HepG2 (cell line): ENCODE results near the gene FXR2. TPM values are rescaled to one million over a fixed set of nuclear protein-coding genes. Genes with fewer than 3 reads are reported as not detected.

Experiments used
- AGO1 ChIP-seq: fragments of 200-400 bp; formaldehyde crosslinking; IDR thresholded peaks from 2 replicates; pipeline ENCODE4 v1.6.1; 2017; ENCODE audit warnings: mild to moderate bottlenecking, low read depth, low read length, moderate library complexity; ENCODE audit not compliant: poor library complexity, severe bottlenecking
- ARID4A ChIP-seq: sonication (generic); formaldehyde crosslinking; IDR thresholded peaks from 2 replicates; pipeline ENCODE4 v1.5.0; 2020; ENCODE audit warnings: mild to moderate bottlenecking, missing genetic modification reagents, borderline replicate concordance
- ARID5B ChIP-seq: IDR thresholded peaks from 2 replicates; pipeline ENCODE4 v1.4.0; 2020; ENCODE audit warnings: mild to moderate bottlenecking, missing genetic modification reagents
- DRAP1 ChIP-seq: IDR thresholded peaks from 2 replicates; pipeline ENCODE4 v1.6.1; 2016; ENCODE audit warnings: missing genetic modification reagents, missing compliant biosample characterization
- EHMT2 ChIP-seq: fragments of 200-600 bp; sonication (generic); IDR thresholded peaks from 2 replicates; pipeline ENCODE4 v1.7.0; 2017; ENCODE audit warnings: antibody characterized with exemption, low read depth, low read length, borderline replicate concordance
- FOXA1 ChIP-seq, 2 experiments: fragments of 450-650 bp in 1 of 2; sonication (generic) in 1 of 2; formaldehyde crosslinking in 1 of 2; IDR thresholded peaks; 2 replicates each; pipeline versions ENCODE4 v1.4.0 to v1.6.1; 2016 to 2020; ENCODE audit warnings: missing genetic modification reagents in 1 of 2
- HDAC2 ChIP-seq: sonication (generic); formaldehyde crosslinking; IDR thresholded peaks from 2 replicates; pipeline ENCODE4 v1.4.0; 2020; ENCODE audit warnings: missing genetic modification reagents
- HMG20B ChIP-seq: conservative IDR thresholded peaks from 2 replicates; pipeline ENCODE4 v1.6.1; 2016; ENCODE audit warnings: missing genetic modification reagents, missing compliant biosample characterization
- MAZ ChIP-seq, 2 experiments: sonication (generic) in 1 of 2; formaldehyde crosslinking in 1 of 2; IDR thresholded peaks; 2 replicates each; pipeline versions ENCODE4 v1.5.0 to v1.6.1; 2012 to 2020; ENCODE audit warnings: low read depth in 2 of 2, mild to moderate bottlenecking in 2 of 2, borderline replicate concordance in 1 of 2, improper control_type of control experiment in 1 of 2, low read length in 1 of 2, missing genetic modification reagents in 1 of 2, moderate library complexity in 1 of 2
- MEF2D ChIP-seq: sonication (generic); formaldehyde crosslinking; IDR thresholded peaks from 2 replicates; pipeline ENCODE4 v1.5.1; 2020; ENCODE audit warnings: mild to moderate bottlenecking, missing genetic modification reagents
- NAIF1 ChIP-seq: sonication (generic); formaldehyde crosslinking; IDR thresholded peaks from 2 replicates; pipeline ENCODE4 v1.5.0; 2020; ENCODE audit warnings: mild to moderate bottlenecking, missing genetic modification reagents, borderline replicate concordance
- NCOA5 ChIP-seq: sonication (generic); formaldehyde crosslinking; IDR thresholded peaks from 2 replicates; pipeline ENCODE4 v1.4.0; 2020; ENCODE audit warnings: missing genetic modification reagents
- PAX8 ChIP-seq: sonication (generic); formaldehyde crosslinking; IDR thresholded peaks from 2 replicates; pipeline ENCODE4 v1.8.0; 2022; ENCODE audit warnings: mild to moderate bottlenecking, missing genetic modification reagents, borderline replicate concordance
- PLRG1 ChIP-seq: fragments of 450-650 bp; conservative IDR thresholded peaks from 2 replicates; pipeline ENCODE4 v1.6.1; 2016
- SP1 ChIP-seq, 2 experiments: fragments of 450-650 bp in 1 of 2; sonication (generic) in 1 of 2; formaldehyde crosslinking in 1 of 2; IDR thresholded peaks; 2 replicates each; pipeline versions ENCODE4 v1.4.0 to v1.6.1; 2016 to 2020; ENCODE audit warnings: missing genetic modification reagents in 1 of 2
- TRIM24 ChIP-seq: sonication (generic); formaldehyde crosslinking; IDR thresholded peaks from 2 replicates; pipeline ENCODE4 v1.8.0; 2022; ENCODE audit warnings: mild to moderate bottlenecking, missing genetic modification reagents
- ZBTB1 ChIP-seq: sonication (generic); formaldehyde crosslinking; IDR thresholded peaks from 2 replicates; pipeline ENCODE4 v1.4.0; 2020; ENCODE audit warnings: missing genetic modification reagents, borderline replicate concordance
- ZNF546 ChIP-seq: sonication (generic); formaldehyde crosslinking; conservative IDR thresholded peaks from 2 replicates; pipeline ENCODE4 v1.8.1; 2023; ENCODE audit warnings: mild to moderate bottlenecking, missing genetic modification reagents
- ZNF749 ChIP-seq: sonication (generic); formaldehyde crosslinking; IDR thresholded peaks from 2 replicates; pipeline ENCODE4 v1.8.0; 2022; ENCODE audit warnings: mild to moderate bottlenecking, missing genetic modification reagents, moderate library complexity, borderline replicate concordance
- ZZZ3 ChIP-seq: sonication (generic); formaldehyde crosslinking; IDR thresholded peaks from 2 replicates; pipeline ENCODE4 v1.4.0; 2020; ENCODE audit warnings: missing genetic modification reagents, mild to moderate bottlenecking, borderline replicate concordance
- polyA plus RNA-seq, 8 experiments: library from polyadenylated mRNA; depleted of rRNA in 3 of 8; stranded (reverse) in 7 of 8; unstranded in 1 of 8; fragments of >200 nt; fragmentation: Illumina TruSeq in 4 of 8; extraction: Trizol in 4 of 8; gene quantifications; 2 replicates each; pipeline versions ENCODE4 v1.2.1 to v1.2.3, GENCODE V29; 2011 to 2016; ENCODE audit warnings: low read depth in 4 of 8, missing spikeins in 1 of 8, mixed read lengths in 1 of 8; ENCODE audit not compliant: insufficient read depth in 1 of 8
- total RNA-seq, 5 experiments: library from RNA; depleted of rRNA; stranded (reverse); fragments of >200 nt; fragmentation: Illumina TruSeq; extraction: Trizol; gene quantifications; 2 replicates each; pipeline ENCODE4 v1.2.3, GENCODE V29; 2016; ENCODE audit warnings: low read depth in 1 of 5

FXR2 gene
- total and polyA plus RNA-seq, 2 of the 13 experiments (the other 11 are each of a cell fraction or from before 2014, with no cell fraction given): 20.9 to 24.4 TPM

GRCh38 chr17:7627250-7628121 is 12.8 kb upstream of the FXR2 start, which contains the start of gene SAT2 (continued):
- peak; percentile 55 for TF ChIP-seq ARID5B (CRISPR knock-in tag)
- no peak for TF ChIP-seq PLRG1
- no peak for TF ChIP-seq NCOA5 (CRISPR knock-in tag)
- TF ChIP-seq HMG20B (CRISPR knock-in tag): 0 out of 2 replicates have a peak, but pooled peaks have one; percentile 65
- TF ChIP-seq PAX8 (CRISPR knock-in tag): no peak
- peak; percentile 59; the same call in 1 of the 2 replicates for TF ChIP-seq MEF2D (CRISPR knock-in tag)
- no peak for TF ChIP-seq ZBTB1 (CRISPR knock-in tag)
- no peak for TF ChIP-seq ZZZ3 (CRISPR knock-in tag)
- peak; percentile 67 for TF ChIP-seq MAZ (IDR thresholded peaks at IDR 0.05; ENCODE audit: borderline replicate concordance, low read depth, low read length)
- TF ChIP-seq MAZ (CRISPR knock-in tag; IDR thresholded peaks at IDR 0.05; ENCODE audit: low read depth): peak; percentile 71; the same call in 1 of the 2 replicates
- TF ChIP-seq NAIF1 (CRISPR knock-in tag): no peak; the same call in 1 of the 2 replicates
- TF ChIP-seq EHMT2: no peak
- TF ChIP-seq AGO1: no peak
- TF ChIP-seq ARID4A (CRISPR knock-in tag): peak; percentile 73
- no peak for TF ChIP-seq ZNF749 (CRISPR knock-in tag)
- TF ChIP-seq DRAP1 (CRISPR knock-in tag): peak; percentile 76
- TF ChIP-seq FOXA1 (IDR thresholded peaks at IDR 0.05): no peak
- no peak for TF ChIP-seq FOXA1 (CRISPR knock-in tag; IDR thresholded peaks at IDR 0.05)
- no peak for TF ChIP-seq HDAC2 (CRISPR knock-in tag)
- TF ChIP-seq SP1 (IDR thresholded peaks at IDR 0.05): no peak
- TF ChIP-seq SP1 (CRISPR knock-in tag; IDR thresholded peaks at IDR 0.05): peak; percentile 75; the same call in 1 of the 2 replicates
- TF ChIP-seq ZNF546 (CRISPR knock-in tag): no peak
- no peak for TF ChIP-seq TRIM24 (CRISPR knock-in tag)
